ENCODE data around the gene FBN3.
"Not testable (repeated sequence)": the region's sequence is repeated elsewhere in the genome, so short reads cannot be mapped to it uniquely, and the experiment has no call there.

Gene FBN3

GRCh38 chr19:8115805-8116396, 33.5 kb downstream of the FBN3 start:
- DNase-seq = no peak

- DNase-seq = no peak
Observed at GRCh38 chr19:8113017-8113416, 36.4 kb downstream of the FBN3 start.

GRCh38 chr19:8111376-8111775, 38.0 kb downstream of the FBN3 start:
- DNase-seq = no peak

GRCh38 chr19:8110931-8111330, 38.5 kb downstream of the FBN3 start:
- DNase-seq = no peak

- no peak for DNase-seq
Observed at GRCh38 chr19:8109890-8110662, 39.3 kb downstream of the FBN3 start.

GRCh38 chr19:8109455-8109854, 39.9 kb downstream of the FBN3 start:
- no peak for DNase-seq

- no peak for DNase-seq
Observed at GRCh38 chr19:8108560-8109445, 40.6 kb downstream of the FBN3 start.

- no peak for DNase-seq
Observed at GRCh38 chr19:8107301-8107903, 42.0 kb downstream of the FBN3 start.

- no peak for DNase-seq
Observed at GRCh38 chr19:8105471-8105870, 43.9 kb downstream of the FBN3 start.

- not testable (repeated sequence) for DNase-seq
Observed at GRCh38 chr19:8101910-8102309, 47.5 kb downstream of the FBN3 start.

GRCh38 chr19:8101311-8101710, 48.1 kb downstream of the FBN3 start:
- no peak for DNase-seq

GRCh38 chr19:8097681-8098567, 51.5 kb downstream of the FBN3 start:
- no peak for DNase-seq

GRCh38 chr19:8097198-8097597, 52.2 kb downstream of the FBN3 start:
- no peak for DNase-seq

- DNase-seq = no peak
Observed at GRCh38 chr19:8096071-8096470, 53.3 kb downstream of the FBN3 start.

GRCh38 chr19:8095354-8095886, 54.0 kb downstream of the FBN3 start:
- no peak for DNase-seq

GRCh38 chr19:8094336-8094735, 55.1 kb downstream of the FBN3 start:
- no peak for DNase-seq

GRCh38 chr19:8093740-8094139, 55.7 kb downstream of the FBN3 start:
- no peak for DNase-seq

GRCh38 chr19:8090950-8091349, 58.4 kb downstream of the FBN3 start:
- no peak for DNase-seq

- DNase-seq = no peak
Observed at GRCh38 chr19:8089664-8090601, 59.5 kb downstream of the FBN3 start.

- DNase-seq = no peak
Observed at GRCh38 chr19:8088752-8089663, 60.4 kb downstream of the FBN3 start.
